K562 treated with DMSO at 1 percent for 4 hours (cell line): ENCODE data around the gene FPGT. TPM values are rescaled to one million over a fixed set of nuclear protein-coding genes. Genes with fewer than 3 reads are reported as not detected.

Experiments
- total RNA-seq: library from RNA; unstranded; fragments of 300-600 nt; gene quantifications from 2 replicates; pipeline ENCODE4 v1.2.3, GENCODE V29; 2022; ENCODE audit not compliant: insufficient read depth

The FPGT gene
- 6.2 and 6.4 TPM in 2 replicates for total RNA-seq

GRCh38 chr1:74197657-74198552 is at the start of gene FPGT, which contains the start of gene LRRIQ3:
Gene FPGT (plus strand): TSS chr1:74198242. CDS start chr1:74198279, 37 bp downstream.
Gene LRRIQ3 (minus strand): TSS chr1:74198176. CDS start chr1:74183684, 14,492 bp downstream.

GRCh38 chr1:74235153-74235552 is 37.1 kb downstream of the FPGT start, which contains the start of gene TNNI3K:
Gene TNNI3K (plus strand): TSS chr1:74235387. CDS start chr1:74235452, 65 bp downstream.

Other genes with a start within 250 kb of the FPGT start
- 0.24 and 0.77 TPM in 2 replicates for gene LRRIQ3, start 66 bp upstream of the FPGT start, total RNA-seq
- gene TNNI3K, start 37.1 kb downstream of the FPGT start, total RNA-seq: not detected in 2 replicates